Measurements from ENCODE around the gene IFIT1B. TPM values are rescaled to one million over a fixed set of nuclear protein-coding genes. Genes with fewer than 3 reads are reported as not detected.

Gene IFIT1B
- total RNA-seq, 1 experiment from 2014 or later: not detected

GRCh38 chr10:89368129-89368528, 9.7 kb upstream of the IFIT1B start (continued):
- TF ChIP-seq REST (IDR thresholded peaks at IDR 0.05; ENCODE audit: low read depth) (no peak), ELF1 (IDR thresholded peaks at IDR 0.05; ENCODE audit: borderline replicate concordance, low read depth) (no peak), JUND (IDR thresholded peaks at IDR 0.05) (no peak), SIN3A (IDR thresholded peaks at IDR 0.05; ENCODE audit: low read depth) (no peak), TCF7L2 (IDR thresholded peaks at IDR 0.05; ENCODE audit: borderline replicate concordance, extremely low read depth, insufficient read depth, insufficient read length) (no peak)

GRCh38 chr10:89369156-89370105, 8.4 kb upstream of the IFIT1B start:
- H3K4me2 ChIP-seq (ENCODE audit: low read length): no peak overlapping the region
- H3K9me3 ChIP-seq (ENCODE audit: control insufficient read depth in 1 of 2, insufficient read depth in 1 of 2, low read depth in 1 of 2, low read length in 2 of 2): no peaks in the 10 kb centered on the region
- DNase-seq (ENCODE audit: low read depth, low spot score) (no peak), ATAC-seq (peak; percentile 59)
- H3K27ac ChIP-seq (ENCODE audit: low read depth, low read length): no peak overlapping the region
- no peak overlapping the region for H3K4me3 ChIP-seq (replicated peaks in 1 of 2; ENCODE audit: low read depth in 1 of 2, low read length in 2 of 2)
- no peaks in the 10 kb centered on the region for H3K9me2 ChIP-seq (ENCODE audit: insufficient read depth)
- H3K79me2 ChIP-seq (ENCODE audit: insufficient read depth, low read length): no peaks in the 10 kb centered on the region
- CTCF ChIA-PET: interaction anchor here (1.0 to 2.8 kb wide), 11 partner anchors 9 to 340 kb away, joined by 3 to 11 read pairs (median 4); partner anchors contain the start of genes IFIT1 and IFIT3
- H3K4me1 ChIP-seq (ENCODE audit: control insufficient read depth in 1 of 2, insufficient read depth in 2 of 2, low read length in 2 of 2): no peaks in the 10 kb centered on the region
- POLR2A ChIA-PET: no interaction called here
- no peaks in the 10 kb centered on the region for H3K36me3 ChIP-seq (ENCODE audit: control insufficient read depth in 1 of 2, insufficient read depth in 2 of 2, low read length in 2 of 2)
- peak; percentile 51 to 82 (median 69); a peak in 5 of 6 replicates for TF ChIP-seq CTCF (IDR thresholded peaks at IDR 0.05 in 2 of 3, conservative IDR thresholded peaks at IDR 0.05 in 1 of 3; ENCODE audit: borderline replicate concordance in 1 of 3, insufficient read depth in 1 of 3, low read depth in 2 of 3, low read length in 2 of 3)
- TF ChIP-seq RAD21 (IDR thresholded peaks at IDR 0.05; ENCODE audit: low read depth): peak; percentile 85
- no peak for TF ChIP-seq REST (IDR thresholded peaks at IDR 0.05; ENCODE audit: low read depth)
- no peak overlapping the region for H2AFZ ChIP-seq (ENCODE audit: low read depth, low read length, poor library complexity, severe bottlenecking)
- H3K9ac ChIP-seq (ENCODE audit: low read length): no peak overlapping the region
- RAD21 ChIA-PET (ENCODE audit: low non-redundant PET in 1 of 2, low total read pairs in 2 of 2, uncharacterized antibody in 2 of 2, unreplicated experiment in 2 of 2): interaction anchor here in 1 of 2 experiments (0.6 to 1.1 kb wide), 2 partner anchors 23 to 68 kb away, joined by 3 read pairs; no protein-coding TSS in a partner anchor
- no peaks in the 10 kb centered on the region for H4K20me1 ChIP-seq (ENCODE audit: insufficient read depth)
- intact Hi-C loops (cut with micrococcal nuclease): no loop called here
- H3K27me3 ChIP-seq (ENCODE audit: insufficient read depth, low read length): no peaks in the 10 kb centered on the region
- BruUV-seq (replicated peaks): no TSS peak

All from HCT116 (cell line).